Hepatocyte (in vitro differentiated cells): ENCODE data around the gene SH3YL1. TPM values are rescaled to one million over a fixed set of nuclear protein-coding genes. Genes with fewer than 3 reads are reported as not detected.

Experiments
- DNase-seq: peaks from one replicate; pipeline ENCODE4 v3.0.0-alpha.2; 2016; ENCODE audit warnings: low spot score
- H2AFZ ChIP-seq: fragments of 200-600 bp; sonication (generic); 2 replicates; pipeline ENCODE4 v1.6.0; 2016; ENCODE audit warnings: antibody characterized with exemption, mild to moderate bottlenecking
- H3K27ac ChIP-seq: fragments of 200-600 bp; sonication (generic); 2 replicates; pipeline ENCODE4 v1.5.1; 2016; ENCODE audit warnings: mild to moderate bottlenecking
- H3K27me3 ChIP-seq: fragments of 200-600 bp; sonication (generic); 2 replicates; pipeline ENCODE4 v1.6.1; 2016
- H3K36me3 ChIP-seq: fragments of 200-600 bp; sonication (generic); replicated peaks from 2 replicates; pipeline ENCODE4 v1.5.1; 2016; ENCODE audit warnings: low read depth; ENCODE audit not compliant: insufficient read depth
- H3K4me1 ChIP-seq: fragments of 200-600 bp; sonication (generic); 2 replicates; pipeline ENCODE4 v1.5.1; 2016; ENCODE audit warnings: mild to moderate bottlenecking, moderate library complexity; ENCODE audit not compliant: insufficient read depth
- H3K4me2 ChIP-seq: fragments of 200-600 bp; sonication (generic); 2 replicates; pipeline ENCODE4 v1.6.0; 2016
- H3K4me3 ChIP-seq: fragments of 200-600 bp; sonication (generic); 2 replicates; pipeline ENCODE4 v1.5.1; 2016; ENCODE audit warnings: mild to moderate bottlenecking
- H3K79me2 ChIP-seq: fragments of 200-600 bp; sonication (generic); 2 replicates; pipeline ENCODE4 v1.6.0; 2017; ENCODE audit warnings: mild to moderate bottlenecking
- H3K9me2 ChIP-seq: fragments of 200-600 bp; sonication (generic); replicated peaks from 2 replicates; pipeline ENCODE4 v1.6.0; 2017; ENCODE audit warnings: mild to moderate bottlenecking; ENCODE audit not compliant: insufficient read depth
- H3K9me3 ChIP-seq: fragments of 200-600 bp; sonication (generic); 2 replicates; pipeline ENCODE4 v1.5.1; 2016; ENCODE audit warnings: low read depth, mild to moderate bottlenecking
- H4K20me1 ChIP-seq: fragments of 200-600 bp; sonication (generic); 2 replicates; pipeline ENCODE4 v1.6.0; 2016; ENCODE audit warnings: mild to moderate bottlenecking; ENCODE audit not compliant: insufficient read depth, poor library complexity, severe bottlenecking
- CTCF ChIP-seq: fragments of 200-600 bp; sonication (generic); IDR thresholded peaks from 2 replicates; pipeline ENCODE4 v1.5.1; 2016; ENCODE audit warnings: antibody characterized with exemption, mild to moderate bottlenecking; ENCODE audit not compliant: poor library complexity
- EZH2 ChIP-seq: fragments of 200-600 bp; sonication (generic); IDR thresholded peaks from 2 replicates; pipeline ENCODE4 v1.6.1; 2016; ENCODE audit warnings: antibody characterized with exemption, mild to moderate bottlenecking, borderline replicate concordance
- EZH2phosphoT487 ChIP-seq: fragments of 200-600 bp; sonication (generic); IDR thresholded peaks from one replicate; pipeline ENCODE4 v1.6.1; 2018; ENCODE audit warnings: antibody characterized with exemption, mild to moderate bottlenecking, low read depth, moderate library complexity; ENCODE audit not compliant: unreplicated experiment, severe bottlenecking
- WGBS: methylation state at CpG from one replicate; pipeline ENCODE4 v1.1.6; 2016; ENCODE audit warnings: low lambda C conversion rate; ENCODE audit errors: missing lambda C conversion rate; 5-methylcytosine and 5-hydroxymethylcytosine counted together
- polyA plus RNA-seq: library from polyadenylated mRNA; unstranded; fragments of >200 nt; fragmentation: Nextera tagmentation; extraction: Ambion mirVana; gene quantifications from 2 replicates; pipeline ENCODE4 v1.2.1, GENCODE V29; 2016
- total RNA-seq: library from RNA; depleted of rRNA; stranded (reverse); fragments of >200 nt; gene quantifications from 2 replicates; pipeline ENCODE4 v1.2.3, GENCODE V29; 2014

SH3YL1 gene
- total and polyA plus RNA-seq, 2 experiments from 2014 or later, result 36.3 to 99.8 TPM

- H3K36me3 ChIP-seq, result no peaks in the 10 kb centered on the region
- no peak overlapping the region for H3K4me3 ChIP-seq
- no peak overlapping the region for H3K4me2 ChIP-seq
- no peaks in the 10 kb centered on the region for H3K9me3 ChIP-seq
- H3K4me1 ChIP-seq, result no peaks in the 10 kb centered on the region
- H3K79me2 ChIP-seq, result peaks cover 100% of the 10 kb centered on the region
- DNase-seq, result no peak
- peaks cover 89% of the 10 kb centered on the region for H4K20me1 ChIP-seq
- 96% methylated on average over 12 of the region's 12 CpGs for WGBS
- no peak for TF ChIP-seq EZH2
- no peak for TF ChIP-seq CTCF
- TF ChIP-seq EZH2phosphoT487, result no peak
- H3K27ac ChIP-seq, result no peak overlapping the region
- H2AFZ ChIP-seq, result no peak overlapping the region
- H3K9me2 ChIP-seq, result no peaks in the 10 kb centered on the region
- no peaks in the 10 kb centered on the region for H3K27me3 ChIP-seq
Measured at GRCh38 chr2:271917-272316, 8.1 kb upstream of the SH3YL1 start.

GRCh38 chr2:270861-271260, 7.0 kb upstream of the SH3YL1 start:
- H3K4me1 ChIP-seq, result peaks cover 4% of the 10 kb centered on the region
- H3K4me3 ChIP-seq, result no peak overlapping the region
- no peaks in the 10 kb centered on the region for H3K36me3 ChIP-seq
- H3K27ac ChIP-seq, result no peak overlapping the region
- H3K27me3 ChIP-seq, result no peaks in the 10 kb centered on the region
- 97% methylated on average over 4 of the region's 4 CpGs for WGBS
- DNase-seq, result no peak
- no peak overlapping the region for H2AFZ ChIP-seq
- peaks cover 91% of the 10 kb centered on the region for H4K20me1 ChIP-seq
- H3K9me2 ChIP-seq, result no peaks in the 10 kb centered on the region
- no peak for TF ChIP-seq CTCF
- TF ChIP-seq EZH2, result no peak
- no peak for TF ChIP-seq EZH2phosphoT487
- no peaks in the 10 kb centered on the region for H3K9me3 ChIP-seq
- no peak overlapping the region for H3K4me2 ChIP-seq
- H3K79me2 ChIP-seq, result peaks cover 100% of the 10 kb centered on the region

- DNase-seq, result no peak
- WGBS, result 78% methylated on average over 4 of the region's 4 CpGs
- Histone ChIP-seq H2AFZ (no peak overlapping the region), H3K9me3 (no peaks in the 10 kb centered on the region), H3K9me2 (no peaks in the 10 kb centered on the region), H3K79me2 (peaks cover 96% of the 10 kb centered on the region), H3K36me3 (no peaks in the 10 kb centered on the region), H3K27ac (no peak overlapping the region), H3K4me2 (no peak overlapping the region), H3K27me3 (no peaks in the 10 kb centered on the region), H3K4me3 (no peak overlapping the region), H3K4me1 (peaks cover 9% of the 10 kb centered on the region), H4K20me1 (peaks cover 83% of the 10 kb centered on the region)
- TF ChIP-seq EZH2phosphoT487 (no peak), EZH2 (no peak), CTCF (no peak)
Measured at GRCh38 chr2:269356-270030, 5.7 kb upstream of the SH3YL1 start.

- no peak overlapping the region for H3K4me3 ChIP-seq
- DNase-seq, result no peak
- H3K9me2 ChIP-seq, result no peaks in the 10 kb centered on the region
- no peak overlapping the region for H3K4me2 ChIP-seq
- peaks cover 9% of the 10 kb centered on the region for H3K4me1 ChIP-seq
- no peaks in the 10 kb centered on the region for H3K36me3 ChIP-seq
- TF ChIP-seq EZH2 (no peak), CTCF (no peak), EZH2phosphoT487 (no peak)
- peaks cover 74% of the 10 kb centered on the region for H4K20me1 ChIP-seq
- peaks cover 89% of the 10 kb centered on the region for H3K79me2 ChIP-seq
- no peak overlapping the region for H3K27ac ChIP-seq
- H2AFZ ChIP-seq, result no peak overlapping the region
- H3K9me3 ChIP-seq, result no peaks in the 10 kb centered on the region
- H3K27me3 ChIP-seq, result no peaks in the 10 kb centered on the region
Measured at GRCh38 chr2:268323-268722, 4.5 kb upstream of the SH3YL1 start.
